Choroid plexus epithelial cell (primary cell): ENCODE data around the gene ALDH3B1.

Experiments
- DNase-seq: peaks from one replicate; pipeline ENCODE4 v3.0.0-alpha.2; 2010; ENCODE audit warnings: low read depth
- H3K4me3 ChIP-seq: 2 replicates; pipeline ENCODE4 v1.5.1; 2011; ENCODE audit warnings: low read depth, mild to moderate bottlenecking, control low read depth, low read length, moderate library complexity
- CTCF ChIP-seq: conservative IDR thresholded peaks from 2 replicates; pipeline ENCODE4 v1.5.1; 2011; ENCODE audit warnings: low read depth, mild to moderate bottlenecking, control low read depth, inconsistent platforms, low read length, moderate library complexity

ALDH3B1 gene

GRCh38 chr11:67999201-67999629 is 10.9 kb upstream of the ALDH3B1 start:
- no peak for TF ChIP-seq CTCF
- DNase-seq: no peak

GRCh38 chr11:67999704-68000103 is 10.4 kb upstream of the ALDH3B1 start:
- H3K4me3 ChIP-seq: no peak overlapping the region
- no peak for DNase-seq
- no peak for TF ChIP-seq CTCF

More at GRCh38 chr11:67999201-67999629, 10.9 kb upstream of the ALDH3B1 start:
- H3K4me3 ChIP-seq: no peak overlapping the region

GRCh38 chr11:68002575-68002937 is 7.6 kb upstream of the ALDH3B1 start:
- no peak overlapping the region for H3K4me3 ChIP-seq
- no peak for TF ChIP-seq CTCF
- DNase-seq: no peak

GRCh38 chr11:68002938-68003845 is 6.9 kb upstream of the ALDH3B1 start:
- no peak for DNase-seq
- TF ChIP-seq CTCF: no peak
- H3K4me3 ChIP-seq: peak overlapping the region; percentile 70

- peak; percentile 75 for DNase-seq
- no peak for TF ChIP-seq CTCF
- peak within 1 kb of the TSS; percentile 70 for H3K4me3 ChIP-seq
Measured at GRCh38 chr11:68003846-68004550, 6.1 kb upstream of the ALDH3B1 start, which contains the start of gene UNC93B1. TSS of gene UNC93B1 (minus strand) at chr11:68004097. CDS start at chr11:68004043, 54 bp downstream.

GRCh38 chr11:68004551-68005335 is 5.4 kb upstream of the ALDH3B1 start:
- H3K4me3 ChIP-seq: peak overlapping the region; percentile 70
- no peak for TF ChIP-seq CTCF
- no peak for DNase-seq
